Nephron progenitor cell (in vitro differentiated cells): ENCODE data around the gene MYD88.

Experiments
- DNase-seq: peaks from one replicate; pipeline ENCODE4 v3.0.0; 2021
- H3K27ac Mint-ChIP-seq: 2 replicates; pipeline ENCODE4 v1.8.0; 2021; ENCODE audit warnings: mild to moderate bottlenecking, moderate library complexity, mixed read lengths
- H3K27me3 Mint-ChIP-seq: 2 replicates; pipeline ENCODE4 v1.8.0; 2021; ENCODE audit warnings: mild to moderate bottlenecking, low read depth, mixed read lengths; ENCODE audit not compliant: poor library complexity
- H3K36me3 Mint-ChIP-seq: 2 replicates; pipeline ENCODE4 v1.8.0; 2021; ENCODE audit warnings: low read depth, mixed read lengths
- H3K4me1 Mint-ChIP-seq: 2 replicates; pipeline ENCODE4 v1.8.0; 2021; ENCODE audit warnings: mixed read lengths
- H3K4me3 Mint-ChIP-seq: 2 replicates; pipeline ENCODE4 v1.8.0; 2021; ENCODE audit warnings: mild to moderate bottlenecking, moderate library complexity, mixed read lengths
- H3K9me3 Mint-ChIP-seq: 2 replicates; pipeline ENCODE4 v1.8.0; 2021; ENCODE audit warnings: mild to moderate bottlenecking, moderate library complexity, mixed read lengths
- CTCF ChIP-seq: fragments of 200-600 bp; sonication (generic); IDR thresholded peaks from 2 replicates; pipeline ENCODE4 v1.5.0; 2021; ENCODE audit warnings: antibody characterized with exemption

MYD88 gene

GRCh38 chr3:38127611-38128302 lies 10.7 kb upstream of the MYD88 start:
- no peak for TF ChIP-seq CTCF
- Mint-ChIP-seq H3K27ac (no peak overlapping the region), H3K36me3 (peaks cover 59% of the 10 kb centered on the region), H3K4me3 (no peak overlapping the region), H3K4me1 (no peaks in the 10 kb centered on the region), H3K27me3 (no peaks in the 10 kb centered on the region), H3K9me3 (no peaks in the 10 kb centered on the region)
- no peak for DNase-seq

GRCh38 chr3:38128303-38128655 lies 10.2 kb upstream of the MYD88 start:
- H3K27me3 Mint-ChIP-seq, result no peaks in the 10 kb centered on the region
- no peaks in the 10 kb centered on the region for H3K4me1 Mint-ChIP-seq
- H3K4me3 Mint-ChIP-seq, result no peak overlapping the region
- TF ChIP-seq CTCF, result no peak
- DNase-seq, result no peak
- no peaks in the 10 kb centered on the region for H3K9me3 Mint-ChIP-seq
- H3K27ac Mint-ChIP-seq, result no peak overlapping the region
- H3K36me3 Mint-ChIP-seq, result peaks cover 57% of the 10 kb centered on the region

- Mint-ChIP-seq H3K4me3 (no peak overlapping the region), H3K27me3 (no peaks in the 10 kb centered on the region), H3K27ac (no peak overlapping the region), H3K9me3 (no peaks in the 10 kb centered on the region), H3K4me1 (no peaks in the 10 kb centered on the region), H3K36me3 (peaks cover 56% of the 10 kb centered on the region)
- DNase-seq, result no peak
- no peak for TF ChIP-seq CTCF
These were observed 9.4 kb upstream of the MYD88 start for GRCh38 chr3:38129058-38129457.

- H3K27ac Mint-ChIP-seq, result no peak overlapping the region
- no peaks in the 10 kb centered on the region for H3K9me3 Mint-ChIP-seq
- peaks cover 45% of the 10 kb centered on the region for H3K36me3 Mint-ChIP-seq
These were observed 7.8 kb upstream of the MYD88 start for GRCh38 chr3:38130631-38131065.

DNA sequence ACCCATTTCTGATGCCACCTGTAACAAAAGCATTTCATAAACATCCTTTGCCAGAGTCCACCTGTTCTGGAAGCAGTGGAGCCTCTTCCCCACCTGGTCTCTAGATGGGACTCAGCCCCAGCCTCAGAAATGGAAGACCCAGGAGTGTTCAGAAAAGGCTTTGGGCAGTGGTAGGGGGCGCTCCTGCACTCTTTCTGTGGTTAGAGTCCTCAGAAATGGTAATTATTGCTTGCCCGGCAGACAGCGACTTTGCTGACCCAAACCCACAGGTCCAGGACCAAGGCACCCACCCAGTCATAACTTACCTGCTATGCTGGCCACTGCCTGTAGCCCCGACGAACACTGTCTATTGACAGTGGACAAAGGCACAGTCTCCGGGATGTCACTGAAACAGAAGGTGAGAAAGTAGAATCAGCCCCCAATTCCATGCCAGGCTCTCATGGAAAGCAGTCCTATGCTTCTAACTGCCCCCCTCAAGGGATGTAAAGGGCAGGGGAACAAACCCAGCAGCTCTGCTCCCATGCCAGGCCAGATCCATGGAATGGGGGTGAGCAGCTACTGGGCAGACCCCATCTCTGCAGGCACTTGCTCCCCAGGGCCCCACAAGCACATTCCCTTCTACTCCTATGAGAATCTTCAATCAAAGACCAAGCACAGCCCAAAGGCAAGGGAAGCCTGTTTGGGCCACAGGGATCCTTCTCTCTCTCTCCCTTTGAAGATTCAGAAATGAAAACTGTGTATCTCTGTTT lies 6.7 kb upstream of the MYD88 start:
- DNase-seq, result peak; percentile 65
- Mint-ChIP-seq H3K27ac (no peak overlapping the region), H3K4me3 (no peak overlapping the region), H3K4me1 (peaks cover 17% of the 10 kb centered on the region), H3K9me3 (no peaks in the 10 kb centered on the region), H3K36me3 (peaks cover 41% of the 10 kb centered on the region), H3K27me3 (no peaks in the 10 kb centered on the region)
- peak; percentile 56 for TF ChIP-seq CTCF

More at GRCh38 chr3:38130631-38131065, 7.8 kb upstream of the MYD88 start:
- DNase-seq, result no peak
- no peak for TF ChIP-seq CTCF
- H3K4me1 Mint-ChIP-seq, result peaks cover 8% of the 10 kb centered on the region
- no peaks in the 10 kb centered on the region for H3K27me3 Mint-ChIP-seq
- no peak overlapping the region for H3K4me3 Mint-ChIP-seq

GRCh38 chr3:38133209-38133556 lies 5.3 kb upstream of the MYD88 start:
- Mint-ChIP-seq H3K9me3 (no peaks in the 10 kb centered on the region), H3K36me3 (peaks cover 30% of the 10 kb centered on the region), H3K4me1 (peaks cover 25% of the 10 kb centered on the region), H3K4me3 (no peak overlapping the region), H3K27ac (no peak overlapping the region), H3K27me3 (peaks cover 5% of the 10 kb centered on the region)
- DNase-seq, result no peak
- TF ChIP-seq CTCF, result no peak
